Activated naive CD8-positive, alpha-beta T cell treated with anti-CD3 and anti-CD28 coated beads, Interleukin-2, amount 50 U/mL, for 16 hours (primary cell): ENCODE measurements around the gene DESI1.
A peak's percentile ranks its signal among the peaks of the same experiment; 100 is the strongest.
"Not testable (repeated sequence)": the region's sequence is repeated elsewhere in the genome, so short reads cannot be mapped to it uniquely, and the experiment has no call there.

Experiments used
- DNase-seq: peaks from one replicate; pipeline ENCODE4 v3.0.0-alpha.2; 2020; ENCODE audit warnings: low read depth, low spot score

DESI1 gene

GRCh38 chr22:41636467-41636866 is 15.6 kb upstream of the DESI1 start:
- no peak for DNase-seq

- DNase-seq: not testable (repeated sequence)
Observed at GRCh38 chr22:41634610-41635009, 13.8 kb upstream of the DESI1 start.

GRCh38 chr22:41631615-41632014 is 10.8 kb upstream of the DESI1 start:
- DNase-seq: not testable (repeated sequence)

GRCh38 chr22:41631115-41631514 is 10.3 kb upstream of the DESI1 start:
- DNase-seq: not testable (repeated sequence)

DNA sequence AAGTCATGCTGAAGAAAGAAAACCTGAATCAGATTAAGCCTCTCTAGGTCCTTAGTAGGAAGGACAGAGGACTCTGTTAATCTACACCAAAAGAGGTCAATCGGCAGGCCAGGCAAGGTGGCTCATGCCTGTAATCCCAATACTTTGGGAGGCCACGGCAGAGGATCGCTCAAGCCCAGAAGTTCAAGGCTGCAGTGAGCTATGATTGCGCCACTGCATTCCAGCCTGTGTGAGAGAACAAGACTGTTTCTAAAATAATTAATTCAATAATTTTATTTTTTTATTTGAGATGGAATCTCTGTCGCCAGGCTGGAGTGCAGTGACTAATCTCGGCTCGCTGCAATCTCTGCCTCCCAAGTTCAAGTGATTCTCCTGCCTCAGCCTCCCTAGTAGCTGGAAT is 4.7 kb upstream of the DESI1 start:
- DNase-seq: no peak

DNA sequence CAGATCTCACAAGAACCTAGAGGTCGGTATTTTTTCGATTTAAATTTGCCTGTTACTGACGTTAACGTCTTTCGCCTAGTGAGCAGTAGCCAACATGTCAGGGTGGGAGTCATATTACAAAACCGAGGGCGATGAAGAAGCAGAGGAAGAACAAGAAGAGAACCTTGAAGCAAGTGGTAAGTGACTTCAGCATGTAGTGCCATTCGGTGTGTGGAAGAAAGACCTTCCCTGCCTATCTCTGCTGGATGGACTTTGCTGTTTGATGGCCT is 1.0 kb upstream of the DESI1 start:
- DNase-seq: no peak

DNA sequence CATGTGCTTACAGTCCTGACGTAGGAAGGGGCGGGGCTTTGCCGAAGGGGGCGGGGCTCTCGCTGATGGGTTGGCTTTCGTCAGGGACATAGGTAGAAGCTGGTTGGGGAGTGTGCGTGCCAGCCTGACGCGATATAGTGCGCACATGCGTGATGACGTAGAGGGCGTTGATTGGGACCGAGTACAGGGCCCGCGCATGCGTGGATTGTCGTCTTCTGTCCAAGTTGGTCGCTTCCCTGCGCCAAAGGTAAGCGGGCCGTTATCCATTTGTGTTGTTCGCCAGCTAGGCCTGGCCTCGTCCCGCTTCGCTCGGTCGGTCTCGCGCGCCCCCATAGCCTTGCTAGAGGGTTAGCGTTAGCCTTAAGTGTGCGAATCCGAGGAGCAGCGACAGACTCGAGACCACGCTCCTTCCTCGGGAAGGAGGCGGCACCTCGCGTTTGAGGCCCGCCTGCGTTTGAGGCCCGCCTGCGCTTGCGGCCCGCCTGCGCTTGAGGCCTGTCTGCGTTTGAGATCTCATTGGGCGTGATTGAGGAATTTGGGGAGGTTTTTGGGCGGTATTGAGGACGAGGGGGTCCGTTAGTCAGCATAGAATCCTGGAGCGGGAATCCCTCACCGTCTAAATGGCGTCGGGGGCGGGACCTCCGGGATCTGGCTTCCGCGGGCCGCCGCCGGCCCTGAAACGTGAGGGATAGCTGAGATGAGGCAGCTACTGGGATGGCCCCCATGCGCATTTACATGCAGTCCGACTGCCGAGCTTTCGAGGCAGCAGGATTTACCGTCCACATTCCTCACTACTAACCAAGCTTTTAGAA is 462 bp upstream of the DESI1 start, which contains the start of gene XRCC6:
Gene XRCC6, plus strand, starts transcription at position 197 of the 812 bp plus-strand sequence. CDS start 710 bp downstream, outside the sequence.
- DNase-seq: peak; percentile 99

DNA sequence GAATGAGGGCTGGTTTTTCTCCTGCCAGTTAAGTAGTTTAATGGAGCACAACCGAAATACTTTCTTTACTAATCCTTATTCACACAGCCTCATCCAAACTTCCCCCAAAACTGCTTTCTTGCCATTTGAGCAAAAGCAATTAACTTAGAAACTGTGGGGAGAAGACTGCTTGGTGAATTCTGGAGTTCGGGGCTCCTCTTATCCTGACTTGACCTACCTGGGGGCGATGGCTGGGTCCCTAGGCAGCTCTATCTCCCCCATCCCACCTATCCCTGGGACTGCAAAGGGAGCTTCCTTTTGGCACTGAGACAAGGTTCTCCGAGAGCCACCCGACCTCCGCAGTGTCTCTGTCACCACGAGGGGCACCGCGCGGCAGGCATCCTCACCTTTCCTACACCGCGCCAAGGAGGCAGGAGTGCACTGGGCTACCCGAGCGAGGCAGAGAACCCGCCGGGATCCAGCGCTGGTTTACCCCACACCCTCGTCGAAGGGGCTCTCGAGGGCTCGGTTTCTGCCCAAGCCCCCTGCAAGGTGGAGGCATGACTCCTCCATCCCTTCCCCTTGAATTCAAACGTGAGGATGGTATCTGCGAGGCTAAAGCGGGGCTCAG is 759 bp downstream of the DESI1 start:
- no peak for DNase-seq

DNA sequence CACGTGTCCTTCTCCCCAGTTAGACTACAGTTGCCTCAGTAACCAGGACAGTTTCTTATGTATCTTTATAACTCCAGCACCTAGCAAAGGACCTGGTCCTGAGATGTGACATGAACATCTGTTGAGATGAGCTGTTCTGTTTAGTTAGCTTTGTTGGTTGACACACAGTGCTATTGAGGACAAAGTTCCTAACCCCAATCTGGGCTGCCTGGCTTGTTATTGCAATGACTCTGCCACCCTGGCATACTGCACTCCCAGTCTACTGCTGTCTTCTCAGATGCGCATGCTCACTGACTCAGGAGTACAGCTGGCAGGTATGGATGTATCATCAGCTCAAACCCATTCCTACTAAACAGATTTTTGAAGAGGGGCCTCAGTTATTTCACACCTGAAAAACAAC is 7.4 kb downstream of the DESI1 start:
- no peak for DNase-seq

GRCh38 chr22:41612603-41613306 is 8.1 kb downstream of the DESI1 start:
- no peak for DNase-seq

DNA sequence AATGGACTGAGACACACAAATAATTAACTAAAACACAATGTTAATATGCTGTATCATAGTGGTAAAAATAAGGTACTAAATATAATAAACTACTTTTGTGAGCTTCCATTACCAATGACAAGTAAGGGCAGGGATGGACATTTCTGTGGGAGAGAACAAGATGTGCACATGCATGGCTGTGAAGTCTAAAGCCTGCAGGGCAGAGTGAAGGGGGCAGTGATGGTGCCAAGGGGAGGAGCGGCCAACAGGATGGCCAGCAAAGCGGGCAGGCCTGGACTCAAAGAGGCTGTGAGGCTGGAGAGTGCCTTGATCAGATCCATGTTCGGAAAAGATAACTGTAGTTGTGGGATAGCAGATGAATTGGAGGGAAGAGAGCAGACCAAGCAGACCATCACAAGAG is 12.5 kb downstream of the DESI1 start:
- DNase-seq: no peak

DNA sequence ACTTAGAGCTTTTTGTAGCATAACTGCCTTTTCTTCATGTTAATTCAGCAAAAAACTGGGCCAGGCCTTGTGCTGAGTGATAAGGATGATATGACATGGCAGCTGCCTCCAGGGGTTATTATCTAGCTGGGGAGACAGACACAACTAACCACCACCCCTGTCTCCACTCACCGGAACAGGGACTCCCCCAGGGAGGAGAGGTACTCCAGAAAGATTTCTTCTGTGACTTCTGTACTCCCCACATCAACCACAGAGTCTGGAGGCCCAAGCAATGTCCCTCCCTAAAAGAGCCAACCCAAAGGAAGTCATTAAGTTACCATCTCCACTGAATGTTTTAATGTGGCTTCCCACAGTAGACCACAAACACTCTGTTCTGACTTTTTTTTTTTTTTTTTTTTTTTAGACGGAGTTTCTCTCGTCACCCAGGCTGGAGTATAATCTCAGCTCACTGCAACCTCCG is 16.9 kb downstream of the DESI1 start:
- DNase-seq: no peak

GRCh38 chr22:41600976-41601375 is 19.9 kb downstream of the DESI1 start:
- no peak for DNase-seq

GRCh38 chr22:41598891-41599635 is 21.8 kb downstream of the DESI1 start:
- no peak for DNase-seq

DNA sequence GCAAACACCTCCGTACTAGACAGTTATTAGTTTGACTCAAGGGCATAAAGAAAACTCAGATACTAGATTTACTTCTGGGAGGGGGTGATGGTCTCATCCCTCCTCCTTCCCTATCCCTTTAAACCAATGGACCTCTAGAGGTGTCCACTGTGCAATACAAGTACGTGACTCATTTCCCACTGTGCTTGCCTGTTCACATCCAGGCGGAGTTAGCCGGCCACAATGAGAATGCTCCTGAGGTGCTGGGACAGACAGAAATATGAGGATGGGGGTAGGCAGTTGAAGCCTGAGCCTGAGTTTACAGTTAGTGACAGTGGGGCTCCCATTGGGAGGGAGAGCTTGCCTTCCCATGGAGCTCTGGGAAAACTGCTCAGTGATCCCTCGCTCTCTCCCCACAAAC is 22.8 kb downstream of the DESI1 start:
- DNase-seq: no peak

GRCh38 chr22:41597635-41597953 is 23.2 kb downstream of the DESI1 start:
- no peak for DNase-seq

DNA sequence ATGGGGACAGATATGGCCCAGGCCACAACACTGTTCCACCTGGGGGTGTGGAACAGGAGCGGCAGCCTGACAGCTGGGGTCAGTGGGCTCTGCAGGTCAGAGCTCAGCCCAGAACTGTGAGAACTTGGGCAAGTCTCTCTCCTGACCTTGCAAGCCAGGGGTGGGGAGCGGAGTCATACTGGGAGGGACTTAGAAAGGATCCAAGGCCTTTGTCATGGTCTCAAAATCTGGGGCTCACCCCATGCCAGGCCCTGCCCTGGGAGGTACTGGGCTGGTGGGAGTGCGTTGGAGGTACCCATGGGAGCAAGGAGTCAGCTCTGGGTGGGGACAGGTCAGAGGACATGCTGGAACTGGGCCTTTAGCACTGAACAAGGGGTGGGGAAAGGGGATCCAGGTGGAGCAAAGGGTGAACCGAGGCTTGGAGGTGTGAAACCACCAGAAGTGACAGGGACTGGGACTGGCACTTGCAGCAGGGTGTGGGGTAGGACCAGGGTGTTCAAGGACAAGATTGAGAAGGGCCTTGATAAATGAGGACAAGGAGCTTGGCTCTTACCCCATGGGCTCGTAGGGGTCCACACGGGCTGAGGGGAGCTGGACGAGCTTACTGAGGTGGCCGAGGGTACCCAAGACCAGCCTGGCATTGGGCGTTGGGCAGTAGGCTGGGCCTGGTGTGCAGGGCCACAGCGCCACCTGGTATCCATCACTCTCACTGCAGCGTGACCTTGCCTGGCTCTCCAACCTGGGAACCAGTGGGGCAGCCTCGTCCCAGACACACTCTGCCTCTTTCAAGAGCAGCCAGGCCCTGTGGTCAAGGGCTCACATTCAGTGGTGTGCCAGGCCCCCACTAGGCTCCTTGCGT is 23.8 kb downstream of the DESI1 start:
- DNase-seq: no peak

DNA sequence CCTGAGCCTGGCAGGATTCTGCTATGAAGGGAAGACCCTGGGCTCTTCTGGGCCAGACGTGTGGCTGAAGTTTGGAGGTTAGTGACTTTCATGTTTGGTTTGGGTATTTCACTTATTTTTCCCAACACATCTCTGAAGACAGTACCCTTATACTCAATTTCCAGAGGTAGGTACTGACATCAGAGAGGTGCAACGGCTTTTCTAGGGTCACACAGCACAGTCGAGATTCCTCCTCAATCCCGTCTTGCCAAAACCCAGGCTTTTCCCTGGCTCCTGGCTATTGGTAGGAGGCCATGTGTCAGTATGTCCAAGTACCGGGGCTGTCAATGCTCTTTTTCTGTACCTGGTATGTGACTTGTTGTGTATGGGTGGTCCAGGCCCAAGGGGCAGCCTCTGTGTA is 25.1 kb downstream of the DESI1 start:
- DNase-seq: no peak

DNA sequence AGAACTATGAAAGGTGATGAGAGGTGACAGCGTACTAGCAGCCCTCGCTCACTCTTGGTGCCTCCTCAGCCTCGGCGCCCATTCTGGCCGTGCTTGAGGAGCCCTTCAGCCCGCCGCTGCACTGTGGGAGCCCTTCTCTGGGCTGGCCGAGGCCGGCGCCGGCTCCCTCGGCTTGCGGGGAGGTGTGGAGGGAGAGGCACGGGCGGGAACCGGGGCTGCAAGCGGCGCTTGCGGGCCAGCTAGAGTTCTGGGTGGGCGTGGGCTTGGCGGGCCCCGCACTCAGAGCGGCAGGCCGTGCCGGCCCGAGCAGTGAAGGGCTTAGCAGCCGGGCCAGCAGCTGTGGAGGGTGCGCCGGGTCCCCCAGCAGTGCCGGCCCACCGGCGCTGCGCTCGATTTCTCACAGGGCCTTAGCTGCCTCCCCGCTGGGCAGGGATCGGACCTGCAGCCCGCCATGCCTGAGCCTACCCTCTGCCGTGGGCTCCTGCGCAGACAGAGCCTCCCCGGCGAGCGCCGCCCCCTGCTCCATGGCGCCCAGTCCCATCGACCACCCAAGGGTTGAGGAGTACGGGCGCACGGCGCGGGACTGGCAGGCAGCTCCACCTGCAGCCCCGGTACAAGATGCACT is 27.4 kb downstream of the DESI1 start:
- DNase-seq: not testable (repeated sequence)

- DNase-seq: peak; percentile 100
Observed at GRCh38 chr22:41589391-41590241, 31.2 kb downstream of the DESI1 start, which contains the start of gene PMM1. Gene PMM1, minus strand, starts transcription at chr22:41589840. Its CDS starts 35 bp downstream, at chr22:41589805.
